ENCODE measurements around the gene DDAH1.
"Not testable (repeated sequence)": the region's sequence is repeated elsewhere in the genome, so short reads cannot be mapped to it uniquely, and the experiment has no call there.

DDAH1 gene

DNA sequence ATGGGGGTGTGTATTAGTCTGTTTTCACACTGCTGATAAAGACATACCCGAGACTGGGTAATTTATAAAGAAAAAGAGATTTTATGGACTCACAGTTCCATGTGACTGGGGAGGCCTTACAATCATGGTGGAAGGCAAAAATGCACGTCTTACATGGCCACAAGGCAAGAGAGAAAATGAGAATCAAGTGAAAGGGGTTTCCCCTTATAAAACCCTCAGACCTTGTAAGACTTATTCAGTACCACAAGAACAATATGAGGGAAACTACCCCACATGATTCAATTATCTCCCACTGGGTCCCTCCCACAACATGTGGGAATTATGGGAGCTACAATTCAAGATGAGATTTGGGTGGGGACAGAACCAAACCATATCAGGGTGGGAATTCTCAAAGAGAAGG, 5.2 kb upstream of the DDAH1 start:
- DNase-seq (ENCODE audit: low spot score) = not testable (repeated sequence)

- no peak for DNase-seq (ENCODE audit: low spot score)
Observed at GRCh38 chr1:85467929-85468540, 3.1 kb upstream of the DDAH1 start.

DNA sequence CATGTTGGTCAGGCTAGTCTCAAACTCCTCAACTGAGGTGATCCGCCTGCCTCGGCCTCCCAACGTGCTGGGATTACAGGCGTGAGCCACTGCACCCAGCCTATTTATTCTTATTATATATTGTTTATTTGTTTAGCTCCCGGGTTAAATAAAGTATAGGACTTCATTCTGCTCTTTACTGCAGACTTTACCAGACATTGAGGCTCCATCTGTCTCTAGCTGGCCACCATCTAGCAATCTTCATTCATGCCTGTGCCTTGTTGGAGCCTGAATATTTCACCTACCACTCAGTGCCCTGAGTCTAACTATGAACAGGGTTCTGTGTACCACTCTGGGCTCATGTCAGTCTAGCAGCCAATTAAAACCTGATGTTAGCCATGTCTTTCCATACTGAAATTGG, 2.1 kb upstream of the DDAH1 start:
- DNase-seq (ENCODE audit: low spot score) = no peak

DNA sequence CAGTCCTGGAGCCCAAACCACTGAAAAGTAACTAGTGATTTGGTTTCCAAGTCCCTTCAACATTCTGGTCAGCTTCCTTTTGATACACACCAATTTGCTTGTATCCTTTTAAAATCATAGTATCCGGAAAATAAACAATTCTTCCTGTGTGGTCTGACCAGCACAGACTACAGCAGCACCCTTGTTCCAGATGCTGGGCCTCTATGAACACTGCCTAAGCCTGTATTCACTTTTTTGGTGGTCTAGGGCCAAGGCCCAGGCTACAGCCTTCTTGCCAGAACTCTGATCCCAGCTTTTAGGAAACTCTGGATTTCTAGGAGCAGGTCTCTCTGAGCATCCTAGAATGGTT, 801 bp upstream of the DDAH1 start:
- peak; percentile 37 for DNase-seq (ENCODE audit: low spot score)

- DNase-seq (ENCODE audit: low spot score) = peak; percentile 31
Observed at GRCh38 chr1:85464497-85465098, 361 bp downstream of the DDAH1 start.

DNA sequence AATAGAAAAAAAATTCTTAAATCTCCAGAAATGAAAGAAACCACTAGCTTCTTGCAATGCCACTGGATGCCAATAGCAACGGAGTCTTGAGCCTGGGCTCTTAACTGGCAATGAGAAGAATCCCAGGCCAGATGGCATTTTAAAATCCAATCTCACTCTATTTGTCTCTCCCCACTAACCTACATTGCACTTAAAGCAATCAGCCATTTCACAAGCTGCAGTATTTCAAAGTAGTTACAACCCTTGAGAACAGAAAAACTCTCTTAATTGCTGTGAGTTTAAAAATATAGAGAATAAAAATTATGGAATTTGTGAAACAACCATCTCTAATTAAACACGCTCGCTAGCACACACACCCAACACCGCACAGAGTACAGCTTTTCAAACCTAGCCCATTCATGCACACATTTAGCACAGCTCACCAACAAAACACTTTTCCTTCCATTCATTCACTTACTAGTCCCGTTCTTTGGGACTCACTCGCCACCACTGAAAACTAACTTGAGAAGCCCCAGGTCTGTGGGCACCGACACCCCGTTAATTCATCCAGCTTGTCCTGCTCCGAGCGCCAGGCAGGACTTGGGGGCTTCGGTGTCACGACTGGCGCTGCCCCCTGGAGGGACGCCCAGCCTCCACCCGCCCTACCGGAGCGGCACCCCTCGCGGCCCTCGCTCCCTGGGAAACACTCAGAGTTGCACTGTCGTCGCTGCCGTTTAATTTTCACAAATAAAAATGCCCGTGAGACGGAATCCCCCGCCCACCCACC, 1.0 kb downstream of the DDAH1 start:
- DNase-seq (ENCODE audit: low spot score) = peak; percentile 19

- DNase-seq (ENCODE audit: low spot score) = no peak
Observed at GRCh38 chr1:85462931-85463649, 1.9 kb downstream of the DDAH1 start.

DNA sequence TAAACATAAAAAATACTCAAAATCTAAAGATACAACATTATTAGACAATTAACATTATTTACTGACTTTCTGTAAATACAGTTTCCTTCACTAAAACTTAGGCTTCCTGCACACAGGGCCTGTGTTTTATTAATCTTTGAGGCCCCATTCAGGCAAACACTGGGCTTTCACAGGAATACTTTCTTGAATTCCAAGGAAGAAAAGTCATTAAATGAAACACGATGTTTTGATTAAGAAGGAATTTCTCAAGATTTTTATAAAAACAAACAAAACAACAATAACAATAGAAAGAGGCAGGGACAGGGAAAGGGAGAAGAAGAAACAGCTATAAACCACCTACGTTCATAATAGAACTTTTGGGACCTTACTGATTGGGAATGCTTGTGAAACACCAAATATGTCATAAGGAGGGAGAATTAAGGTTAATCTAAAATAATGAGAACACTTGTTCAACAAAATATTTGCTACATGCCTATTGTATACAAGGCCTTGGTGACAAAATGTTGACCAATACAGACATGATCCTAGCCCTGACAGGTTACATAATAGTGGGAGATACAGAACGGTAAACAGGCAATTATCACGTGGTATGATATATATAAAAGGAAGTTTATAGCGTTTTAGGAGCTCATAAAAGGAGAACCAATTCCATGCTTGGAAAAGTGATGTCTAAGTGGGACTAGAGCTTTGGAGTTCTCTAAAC, 3.6 kb downstream of the DDAH1 start:
- no peak for DNase-seq (ENCODE audit: low spot score)

DNA sequence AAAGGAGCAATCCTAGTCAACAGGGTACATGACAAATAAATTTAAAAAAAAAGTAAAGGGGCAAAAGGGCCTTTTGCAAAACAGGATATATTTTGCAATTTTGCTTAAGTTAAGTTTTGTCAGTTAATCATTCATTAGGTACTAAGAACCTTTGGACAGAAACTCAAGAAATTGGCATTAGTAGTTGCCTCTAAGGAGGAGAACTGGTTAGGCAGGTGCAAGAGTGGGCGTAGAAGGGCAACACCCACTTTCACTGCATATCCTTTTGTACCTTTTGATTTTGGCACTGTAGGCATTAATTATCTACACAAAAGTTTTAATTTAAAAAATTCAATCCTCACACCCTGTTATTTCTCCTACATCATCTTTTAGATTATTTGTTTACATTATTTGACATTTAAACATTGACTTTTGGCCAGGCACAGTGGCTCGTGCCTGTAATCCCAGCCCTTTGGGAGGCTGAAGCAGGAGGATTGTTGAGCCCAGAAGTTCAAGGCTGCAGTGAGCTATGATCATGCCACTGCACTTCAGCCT, 4.3 kb downstream of the DDAH1 start:
- no peak for DNase-seq (ENCODE audit: low spot score)

- no peak for DNase-seq (ENCODE audit: low spot score)
Observed at GRCh38 chr1:85459290-85459689, 5.7 kb downstream of the DDAH1 start.

DNA sequence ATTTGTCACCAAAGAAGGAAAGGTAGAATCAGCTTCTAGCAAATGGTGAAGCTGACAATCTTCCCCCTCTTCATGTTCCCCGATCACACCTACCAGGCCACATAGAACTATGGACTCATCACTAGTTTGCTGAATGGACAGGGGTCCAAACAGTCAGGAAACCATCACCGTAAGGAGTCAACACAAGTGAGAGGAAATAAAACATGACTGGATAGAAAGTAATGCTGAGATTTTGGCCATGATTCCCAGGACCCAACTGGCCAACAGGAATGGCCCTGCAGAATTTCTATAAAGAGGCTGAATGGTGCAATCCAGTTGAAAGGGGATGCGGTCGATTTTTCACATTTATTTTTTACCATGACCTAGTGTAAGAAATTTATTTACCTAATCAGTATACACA, 10.7 kb downstream of the DDAH1 start:
- DNase-seq (ENCODE audit: low spot score) = no peak

DNA sequence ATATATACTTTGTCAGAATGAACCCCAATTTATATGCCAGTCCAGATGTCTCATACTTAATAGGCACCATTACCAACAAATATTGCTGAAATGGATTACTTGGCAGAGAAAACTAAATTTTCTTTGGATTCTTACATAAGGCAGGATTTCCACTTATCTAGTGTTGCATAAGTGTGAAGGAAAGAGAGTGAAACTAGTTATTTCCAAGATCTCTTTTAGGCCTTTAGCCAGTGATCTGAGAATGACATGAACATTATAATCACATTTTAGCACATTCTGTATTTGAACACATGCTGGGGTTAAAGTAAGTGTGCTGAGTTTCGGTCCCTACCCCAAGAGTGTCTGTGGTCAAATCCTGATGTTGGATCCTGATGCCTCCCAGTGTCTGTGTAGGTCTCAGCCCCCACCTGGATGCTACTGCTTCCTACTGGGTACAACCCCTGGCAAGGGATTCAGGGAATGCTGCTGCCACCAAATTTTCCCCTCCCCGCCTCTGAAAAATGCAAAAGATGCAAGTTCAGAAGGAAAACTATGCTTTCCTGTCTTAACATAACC, 11.2 kb downstream of the DDAH1 start:
- DNase-seq (ENCODE audit: low spot score) = no peak

- no peak for DNase-seq (ENCODE audit: low spot score)
Observed at GRCh38 chr1:85452948-85453347, 12.0 kb downstream of the DDAH1 start.

- DNase-seq (ENCODE audit: low spot score) = no peak
Observed at GRCh38 chr1:85451236-85451830, 13.6 kb downstream of the DDAH1 start.

- no peak for DNase-seq (ENCODE audit: low spot score)
Observed at GRCh38 chr1:85450832-85451231, 14.1 kb downstream of the DDAH1 start.

DNA sequence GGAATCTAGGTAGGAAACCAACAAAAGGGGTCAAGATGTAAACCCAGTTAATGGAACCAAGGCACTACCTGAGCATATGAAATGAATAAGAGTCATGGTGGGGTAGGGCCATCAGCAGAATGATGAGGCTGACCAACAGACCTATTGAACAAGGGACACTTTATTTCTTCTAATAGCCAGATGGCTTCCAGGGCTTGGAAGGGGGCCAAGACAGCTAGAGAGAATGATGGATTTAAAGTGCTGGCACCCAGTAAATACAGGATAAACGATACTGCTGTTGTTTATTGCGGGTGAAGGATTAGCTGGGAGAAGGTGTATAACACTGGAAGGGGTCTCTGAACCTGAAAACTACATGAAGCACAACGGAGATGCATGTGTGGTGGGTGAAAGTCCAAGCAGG, 15.6 kb downstream of the DDAH1 start:
- DNase-seq (ENCODE audit: low spot score) = no peak

DNA sequence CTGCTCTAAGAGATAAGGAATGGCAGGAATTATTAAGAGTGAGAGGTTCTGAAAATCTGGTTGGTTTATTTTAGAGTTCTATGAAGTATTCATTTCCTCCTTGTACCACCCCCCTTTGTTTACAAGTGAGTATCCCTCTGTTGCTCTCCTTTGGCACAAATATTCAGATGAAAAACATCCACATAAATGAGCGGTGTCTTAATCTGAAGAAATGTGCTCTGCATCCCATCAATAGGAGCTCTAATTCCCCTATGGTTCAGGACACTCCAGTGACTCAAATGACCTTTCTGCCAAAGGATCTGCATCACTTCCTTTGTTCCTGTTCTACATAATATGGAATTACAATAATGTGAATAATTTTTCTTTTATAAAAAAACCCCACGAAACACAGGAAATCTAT, 16.6 kb downstream of the DDAH1 start:
- no peak for DNase-seq (ENCODE audit: low spot score)

DNA sequence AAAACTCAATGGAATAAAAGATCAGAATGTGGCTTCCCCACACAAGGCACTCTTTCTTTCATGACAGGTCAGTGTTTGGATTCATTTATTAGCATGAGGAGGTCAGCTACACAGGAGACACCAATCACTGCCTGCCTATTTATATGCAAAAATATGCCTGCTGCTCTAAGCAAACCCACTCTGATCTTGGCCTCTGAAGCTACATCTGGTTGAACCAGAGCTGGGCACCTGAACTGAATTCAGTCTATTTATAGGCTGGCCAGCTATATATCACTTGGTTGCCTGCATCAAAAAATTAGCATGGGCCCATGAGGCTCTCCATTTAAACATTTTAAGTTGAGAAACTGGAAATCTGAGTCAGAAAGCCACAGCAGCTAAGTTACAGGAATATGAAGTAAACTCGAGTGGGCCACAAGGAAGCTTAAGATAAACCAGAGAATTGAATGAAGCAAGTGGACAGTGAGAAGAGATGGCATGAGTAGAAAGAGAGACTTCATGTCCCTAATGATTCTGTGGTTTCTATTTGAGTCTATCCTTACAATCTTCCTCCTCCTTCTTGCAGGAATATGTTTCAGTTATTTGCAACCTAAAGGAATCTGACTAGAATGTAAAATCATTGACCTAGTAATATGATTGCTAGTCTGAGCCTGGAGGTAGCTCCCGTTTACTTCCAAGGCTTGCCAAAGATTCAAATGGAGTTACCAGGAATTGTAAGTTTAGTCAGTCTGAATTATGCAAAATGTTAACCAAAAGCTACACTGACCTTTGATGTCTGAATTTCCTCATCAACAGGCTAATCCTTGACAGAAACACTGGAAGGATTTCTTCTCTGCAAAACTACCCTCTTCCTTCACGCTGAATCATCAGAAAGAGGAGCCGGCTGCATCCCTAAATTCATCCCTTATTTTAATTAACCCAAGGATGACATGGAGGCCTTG, 17.7 kb downstream of the DDAH1 start:
- no peak for DNase-seq (ENCODE audit: low spot score)

DNA sequence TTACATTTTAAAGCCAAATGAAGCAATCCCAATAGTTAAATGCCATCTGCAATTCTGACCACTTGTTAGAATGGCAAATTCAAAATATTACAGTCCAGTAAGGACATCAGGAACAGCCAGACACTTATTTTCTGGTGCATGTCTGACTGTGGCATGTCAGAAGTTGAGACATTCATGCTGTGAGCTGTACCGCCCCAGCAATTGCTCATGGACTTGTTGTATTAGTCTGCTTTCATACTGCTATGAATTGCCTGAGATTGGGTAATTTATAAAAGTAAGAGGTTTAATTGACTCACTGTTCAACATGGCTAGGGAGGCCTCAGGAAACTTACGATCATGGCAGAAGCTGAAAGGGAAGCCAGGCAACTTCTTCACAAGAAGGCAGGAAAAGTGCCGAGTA, 19.1 kb downstream of the DDAH1 start:
- DNase-seq (ENCODE audit: low spot score) = no peak

DNA sequence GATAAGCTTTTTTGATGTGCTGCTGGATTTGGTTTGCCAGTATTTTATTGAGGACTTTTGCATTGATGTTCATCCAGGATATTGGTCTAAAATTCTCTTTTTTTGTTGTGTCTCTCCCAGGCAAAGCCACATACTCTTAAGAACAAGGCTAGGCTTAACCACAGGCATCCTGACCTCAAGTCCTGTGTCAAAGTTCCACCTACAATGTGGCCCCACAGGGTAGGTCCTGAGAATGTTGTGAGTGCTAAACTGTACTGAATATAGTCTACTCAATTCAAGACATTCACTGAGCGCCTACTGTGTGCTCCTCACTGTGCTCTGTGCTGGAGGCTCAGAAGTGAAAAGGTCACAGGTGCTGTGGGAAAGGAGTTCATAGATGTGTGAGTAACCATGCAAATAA, 20.6 kb downstream of the DDAH1 start:
- DNase-seq (ENCODE audit: low spot score) = no peak
